ENCODE measurements around the gene NXF1. TPM values are rescaled to one million over a fixed set of nuclear protein-coding genes. Genes with fewer than 3 reads are reported as not detected.
"Not testable (repeated sequence)": the region's sequence is repeated elsewhere in the genome, so short reads cannot be mapped to it uniquely, and the experiment has no call there.

Gene NXF1
- total RNA-seq, 4 donors from 2014 or later: 88.1 to 156 (median 115) TPM

GRCh38 chr11:62835336-62835735 lies 30.1 kb upstream of the NXF1 start:
- no peak for DNase-seq (ENCODE audit: low spot score in 2 of 2)
- WGBS: 88% methylated on average over 8 of the region's 8 CpGs
- Histone ChIP-seq H3K4me1 (peaks cover 50% of the 10 kb centered on the region), H3K27ac (no peak overlapping the region), H3K4me3 (no peak overlapping the region), H3K27me3 (no peaks in the 10 kb centered on the region), H3K9me3 (no peaks in the 10 kb centered on the region), H3K36me3 (peaks cover 25% of the 10 kb centered on the region)
- TF ChIP-seq, protein P1, sequence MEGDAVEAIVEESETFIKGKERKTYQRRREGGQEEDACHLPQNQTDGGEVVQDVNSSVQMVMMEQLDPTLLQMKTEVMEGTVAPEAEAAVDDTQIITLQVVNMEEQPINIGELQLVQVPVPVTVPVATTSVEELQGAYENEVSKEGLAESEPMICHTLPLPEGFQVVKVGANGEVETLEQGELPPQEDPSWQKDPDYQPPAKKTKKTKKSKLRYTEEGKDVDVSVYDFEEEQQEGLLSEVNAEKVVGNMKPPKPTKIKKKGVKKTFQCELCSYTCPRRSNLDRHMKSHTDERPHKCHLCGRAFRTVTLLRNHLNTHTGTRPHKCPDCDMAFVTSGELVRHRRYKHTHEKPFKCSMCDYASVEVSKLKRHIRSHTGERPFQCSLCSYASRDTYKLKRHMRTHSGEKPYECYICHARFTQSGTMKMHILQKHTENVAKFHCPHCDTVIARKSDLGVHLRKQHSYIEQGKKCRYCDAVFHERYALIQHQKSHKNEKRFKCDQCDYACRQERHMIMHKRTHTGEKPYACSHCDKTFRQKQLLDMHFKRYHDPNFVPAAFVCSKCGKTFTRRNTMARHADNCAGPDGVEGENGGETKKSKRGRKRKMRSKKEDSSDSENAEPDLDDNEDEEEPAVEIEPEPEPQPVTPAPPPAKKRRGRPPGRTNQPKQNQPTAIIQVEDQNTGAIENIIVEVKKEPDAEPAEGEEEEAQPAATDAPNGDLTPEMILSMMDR (IDR thresholded peaks at IDR 0.05): no peak
- TF ChIP-seq POLR2AphosphoS5 (IDR thresholded peaks at IDR 0.05) (no peak), POLR2A (IDR thresholded peaks at IDR 0.05) (no peak), EP300 (IDR thresholded peaks at IDR 0.05) (no peak)

DNA sequence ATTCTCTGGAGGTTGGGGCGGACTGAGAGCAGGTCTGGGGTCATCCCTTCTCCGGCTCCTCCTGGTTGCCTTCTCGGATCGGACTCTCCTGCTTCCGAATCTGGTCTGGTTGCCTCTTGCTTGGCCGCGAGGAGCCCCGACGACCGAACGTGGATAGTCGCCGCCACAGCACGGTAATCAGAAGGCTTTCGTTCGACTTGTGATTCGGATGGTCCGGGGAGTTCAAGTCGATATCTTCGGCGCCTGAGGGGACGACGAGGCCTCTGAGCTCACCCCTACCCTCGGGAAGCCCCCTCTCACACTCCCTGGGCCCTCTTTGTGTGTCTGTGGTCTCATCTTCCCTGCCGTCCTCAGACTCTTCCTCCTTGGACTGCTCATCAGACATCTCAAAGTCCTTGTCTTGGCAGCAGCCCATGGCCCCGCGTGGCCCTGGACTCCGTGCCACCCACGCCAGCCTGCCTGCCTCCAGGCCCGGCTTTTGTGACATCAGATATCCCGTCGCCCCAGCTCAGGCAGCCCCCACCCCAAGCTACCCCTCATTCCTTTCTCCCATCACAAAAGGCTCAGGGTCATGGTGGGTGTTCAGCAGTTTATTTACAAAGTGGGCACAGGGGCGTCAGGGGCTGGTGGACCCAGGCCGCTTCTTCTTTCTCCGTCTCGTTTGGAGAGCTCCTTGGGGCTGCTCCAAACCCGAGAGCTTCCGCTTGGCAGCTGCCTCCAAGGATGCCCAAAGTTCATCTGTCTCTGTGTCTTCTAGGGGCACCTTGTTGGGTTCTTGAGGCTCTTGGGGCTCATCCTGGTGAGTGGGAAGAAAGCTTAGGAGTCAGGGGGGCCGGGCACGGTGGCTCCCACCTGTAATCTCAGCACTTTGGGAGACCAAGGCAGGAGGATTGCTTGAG lies 27.3 kb upstream of the NXF1 start, which contains the start of gene TEX54:
TEX54 (minus strand) TSS at position 506 of the 899 bp plus-strand sequence.
- Histone ChIP-seq H3K9me3 (no peaks in the 10 kb centered on the region), H3K4me1 (peaks cover 47% of the 10 kb centered on the region), H3K4me3 (peak within 1 kb of the TSS; percentile 88), H3K27ac (peak within 1 kb of the TSS; percentile 91), H3K27me3 (no peaks in the 10 kb centered on the region), H3K36me3 (peaks cover 31% of the 10 kb centered on the region)
- DNase-seq (ENCODE audit: low spot score in 2 of 2): peak; percentile 79 to 80
- WGBS: 11% methylated on average over 39 of the region's 40 CpGs
- TF ChIP-seq POLR2AphosphoS5 (IDR thresholded peaks at IDR 0.05) (no peak), EP300 (IDR thresholded peaks at IDR 0.05) (no peak), POLR2A (IDR thresholded peaks at IDR 0.05) (no peak)
- TF ChIP-seq, protein P1 (IDR thresholded peaks at IDR 0.05): no peak

DNA sequence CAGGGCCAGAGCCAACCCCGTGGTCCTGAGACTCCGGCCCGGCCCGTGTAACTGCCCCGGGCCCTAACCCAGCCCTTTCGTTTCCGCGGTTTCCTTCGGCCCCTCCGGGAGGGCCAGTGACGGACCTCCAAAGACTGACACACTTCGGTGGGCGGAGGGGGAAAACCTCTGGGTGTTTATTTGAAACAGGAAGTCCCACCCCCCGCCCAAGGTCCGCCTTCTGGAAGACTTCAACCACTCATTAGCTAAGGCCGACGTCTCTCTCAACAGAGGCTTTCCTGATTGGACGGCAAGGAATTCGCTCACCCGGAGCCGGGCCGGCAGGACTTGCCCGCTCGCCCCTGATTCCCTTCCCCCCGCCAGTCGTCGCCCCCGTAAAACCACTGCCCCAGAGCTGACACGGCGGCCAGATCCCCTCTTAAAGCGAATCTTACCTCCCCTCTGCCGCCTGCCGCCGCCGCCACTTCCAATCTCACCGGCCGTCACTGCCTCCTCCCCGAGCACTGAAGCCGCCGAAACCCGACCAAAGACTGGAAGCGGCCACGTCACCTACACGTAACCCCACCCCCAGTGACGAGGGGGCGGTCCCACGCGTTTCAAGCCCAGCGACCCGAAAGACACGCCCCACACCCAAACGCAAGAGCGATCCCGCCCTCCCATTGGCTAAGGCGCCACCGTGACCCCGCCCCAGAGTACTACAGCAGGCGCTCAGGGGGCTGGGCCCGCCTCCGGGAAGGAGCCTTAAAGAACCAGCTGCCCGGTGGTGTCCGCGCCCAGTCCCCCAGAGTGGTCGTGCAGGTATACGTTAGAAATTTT lies 26.5 kb upstream of the NXF1 start, which contains the start of gene STX5:
STX5 (minus strand) TSS at position 532 of the 816 bp plus-strand sequence. CDS start 808 bp downstream, outside the sequence.
- no peaks in the 10 kb centered on the region for H3K27me3 ChIP-seq
- no peaks in the 10 kb centered on the region for H3K9me3 ChIP-seq
- H3K4me1 ChIP-seq: peaks cover 40% of the 10 kb centered on the region
- DNase-seq (ENCODE audit: low spot score in 2 of 2): peak; percentile 100
- TF ChIP-seq, protein P1 (IDR thresholded peaks at IDR 0.05): no peak
- no peak for TF ChIP-seq EP300 (IDR thresholded peaks at IDR 0.05)
- TF ChIP-seq POLR2AphosphoS5 (IDR thresholded peaks at IDR 0.05): peak in 2 of 3 donors; percentile 27 to 29
- TF ChIP-seq POLR2A (IDR thresholded peaks at IDR 0.05): peak; percentile 73 to 88
- H3K27ac ChIP-seq: peak within 1 kb of the TSS; percentile 91
- under 1% methylated on average over 44 of the region's 65 CpGs for WGBS
- H3K4me3 ChIP-seq: peak within 1 kb of the TSS; percentile 88
- H3K36me3 ChIP-seq: peaks cover 38% of the 10 kb centered on the region

- WGBS: 3% methylated on average over 18 of the region's 33 CpGs
- TF ChIP-seq POLR2A (IDR thresholded peaks at IDR 0.05) (no peak), POLR2AphosphoS5 (IDR thresholded peaks at IDR 0.05) (no peak), EP300 (IDR thresholded peaks at IDR 0.05) (no peak)
- TF ChIP-seq, protein P1 (IDR thresholded peaks at IDR 0.05): no peak
Observed at GRCh38 chr11:62830904-62831519, 25.8 kb upstream of the NXF1 start.

DNA sequence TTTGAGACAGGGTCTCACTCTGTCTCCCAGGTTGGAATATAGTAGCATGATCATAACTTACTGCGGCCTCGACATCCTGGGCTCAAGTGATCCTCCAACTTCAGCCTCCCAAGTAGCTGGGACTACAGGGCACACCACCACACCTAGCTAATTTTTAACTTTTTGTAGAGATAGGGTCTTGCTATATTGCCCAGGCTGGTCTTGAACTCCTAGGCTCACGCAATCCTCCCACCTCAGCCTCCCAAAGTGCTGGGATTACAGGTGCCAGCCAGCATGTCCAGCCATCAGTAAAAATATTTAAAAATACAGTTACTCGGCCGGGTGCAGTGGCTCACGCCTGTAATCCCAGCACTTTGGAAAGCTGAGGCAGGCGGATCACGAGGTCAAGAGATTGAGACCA lies 22.9 kb upstream of the NXF1 start:
- Histone ChIP-seq H3K36me3 (peaks cover 51% of the 10 kb centered on the region), H3K4me1 (peaks cover 28% of the 10 kb centered on the region)
- H3K27me3 ChIP-seq; H3K27ac ChIP-seq; DNase-seq (ENCODE audit: low spot score in 2 of 2); H3K9me3 ChIP-seq; H3K4me3 ChIP-seq: not testable (repeated sequence)
- 92% methylated on average over 8 of the region's 8 CpGs for WGBS

More at GRCh38 chr11:62830904-62831519, 25.8 kb upstream of the NXF1 start:
- Histone ChIP-seq H3K36me3 (peaks cover 42% of the 10 kb centered on the region), H3K4me3 (peak overlapping the region; percentile 88), H3K27ac (peak overlapping the region; percentile 91), H3K9me3 (no peaks in the 10 kb centered on the region), H3K4me1 (peaks cover 37% of the 10 kb centered on the region), H3K27me3 (no peaks in the 10 kb centered on the region)
- DNase-seq (ENCODE audit: low spot score in 2 of 2): peak in 1 of 2 donors; percentile 75
